Calu3 (cell line): Measurements from ENCODE around the gene LHFPL4. TPM values are rescaled to one million over a fixed set of nuclear protein-coding genes. Genes with fewer than 3 reads are reported as not detected.
"Not testable (repeated sequence)": the region's sequence is repeated elsewhere in the genome, so short reads cannot be mapped to it uniquely, and the experiment has no call there.

Source experiments
- Bru-seq: library from RNA; stranded (reverse); fragments of 400-500 nt; gene quantifications from one replicate; lab custom pipeline; 2021; lab: Mats Ljungman, UMichigan
- BruChase-seq, 2 experiments: library from RNA; stranded (reverse); fragments of 400-500 nt; gene quantifications; one replicate each; lab custom pipeline; 2021; lab: Mats Ljungman, UMichigan
- BruUV-seq: library from RNA; stranded (reverse); fragments of 400-500 nt; replicated peaks from 2 replicates; lab custom pipeline; 2021; lab: Mats Ljungman, UMichigan
- CTCF ChIA-PET: fragments of 300-600 bp; sonication (Branson Sonifier 250); formaldehyde crosslinking; loops from one replicate; lab custom pipeline; 2022; ENCODE audit warnings: antibody characterized with exemption; lab: Charles Lee
- DNase-seq: peaks from one replicate; pipeline ENCODE4 v3.0.0; 2022
- H3K27ac Mint-ChIP-seq: one replicate; pipeline ENCODE4 v1.8.0; 2022; ENCODE audit warnings: mixed read lengths; ENCODE audit not compliant: unreplicated experiment
- H3K27me3 Mint-ChIP-seq: one replicate; pipeline ENCODE4 v1.8.0; 2022; ENCODE audit warnings: mixed read lengths; ENCODE audit not compliant: unreplicated experiment
- H3K36me3 Mint-ChIP-seq: one replicate; pipeline ENCODE4 v1.8.0; 2022; ENCODE audit warnings: mild to moderate bottlenecking, moderate library complexity, mixed read lengths; ENCODE audit not compliant: insufficient read depth, unreplicated experiment
- H3K4me1 Mint-ChIP-seq: one replicate; pipeline ENCODE4 v1.8.0; 2022; ENCODE audit warnings: mild to moderate bottlenecking, low read depth, mixed read lengths; ENCODE audit not compliant: unreplicated experiment
- H3K4me3 Mint-ChIP-seq: one replicate; pipeline ENCODE4 v1.8.0; 2022; ENCODE audit warnings: mild to moderate bottlenecking, low read depth, moderate library complexity, mixed read lengths; ENCODE audit not compliant: unreplicated experiment
- H3K9me3 Mint-ChIP-seq: one replicate; pipeline ENCODE4 v1.8.0; 2022; ENCODE audit warnings: low read depth, mixed read lengths; ENCODE audit not compliant: unreplicated experiment
- intact Hi-C: fragments of 100-400 bp; cut with micrococcal nuclease; formaldehyde crosslinking; loops from one replicate; pipeline ENCODE4 v1.10.0; 2022; ENCODE audit not compliant: unreplicated experiment
- long read RNA-seq: library from polyadenylated mRNA; stranded (forward); transcript quantifications from one replicate; pipeline ENCODE4 v2.0.0, GENCODE V29; 2022
- total RNA-seq: library from RNA; stranded (reverse); gene quantifications from 2 replicates; pipeline ENCODE4 v1.2.3, GENCODE V29; 2022
- TF ChIP-seq, protein P1 (sequence below): fragments of 200-600 bp; IDR thresholded peaks from one replicate; pipeline ENCODE4 v1.8.0; 2022; ENCODE audit warnings: antibody characterized with exemption; ENCODE audit not compliant: unreplicated experiment

The LHFPL4 gene
- not detected in 2 replicates for total RNA-seq
- not detected for Bru-seq, nascent RNA
- BruChase-seq, experiment 1, labeled RNA remaining after a 6-hour chase: not detected
- not detected for BruChase-seq, experiment 2, labeled RNA remaining after a 2-hour chase
- long read RNA-seq: 0 reads

DNA sequence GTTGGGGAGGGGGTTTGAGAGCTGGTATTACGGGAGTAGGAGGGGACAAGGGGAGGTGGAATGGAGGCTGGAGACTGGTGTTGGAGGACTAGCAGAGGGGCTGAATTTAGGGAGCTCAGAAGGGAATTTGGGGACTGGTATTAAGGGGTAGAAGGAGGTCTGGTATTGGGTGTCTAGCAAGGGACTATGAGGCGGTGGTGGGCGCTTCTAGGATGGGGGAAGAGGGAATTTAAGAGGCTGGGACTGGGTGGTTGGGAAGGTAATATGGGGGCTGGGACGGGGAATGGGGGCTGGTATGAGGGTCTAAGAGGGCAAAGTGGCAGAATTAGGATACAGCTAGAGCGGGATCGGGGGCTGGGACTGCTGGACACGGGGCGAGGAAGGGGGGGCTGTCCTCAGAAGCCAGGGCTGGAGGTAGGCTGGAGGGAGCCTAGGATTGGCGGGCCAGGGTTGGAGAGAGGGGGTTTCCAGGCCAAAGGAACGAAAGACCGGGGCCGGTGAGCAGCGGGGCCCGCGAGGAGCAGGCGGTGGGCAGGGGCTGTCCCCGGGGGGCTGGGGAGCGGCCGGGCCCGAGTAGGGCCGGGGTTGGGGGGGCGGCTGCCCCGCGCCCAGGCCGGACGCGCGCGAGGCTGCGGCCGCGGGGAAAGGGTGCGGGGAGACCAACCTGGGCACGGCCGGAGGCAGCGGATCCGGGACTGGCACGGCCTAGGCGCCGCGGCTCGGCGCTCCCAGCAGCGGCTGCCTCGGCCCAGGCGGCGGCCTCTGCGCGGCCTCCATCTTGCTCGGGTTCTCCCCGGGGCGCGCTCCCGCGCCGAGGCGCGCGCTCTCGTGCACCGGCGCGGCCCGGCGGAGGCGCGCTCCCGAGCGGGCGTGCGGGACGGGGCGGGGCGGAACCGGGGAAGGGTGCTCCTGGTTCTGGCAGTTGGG lies at the start of gene LHFPL4:
LHFPL4 (minus strand) TSS at position 802 of the 927 bp plus-strand sequence. CDS start 1,143 bp downstream, outside the sequence.
- no TSS peak for BruUV-seq
- Mint-ChIP-seq H3K4me1 (no peaks in the 10 kb centered on the region), H3K9me3 (no peaks in the 10 kb centered on the region)

DNA sequence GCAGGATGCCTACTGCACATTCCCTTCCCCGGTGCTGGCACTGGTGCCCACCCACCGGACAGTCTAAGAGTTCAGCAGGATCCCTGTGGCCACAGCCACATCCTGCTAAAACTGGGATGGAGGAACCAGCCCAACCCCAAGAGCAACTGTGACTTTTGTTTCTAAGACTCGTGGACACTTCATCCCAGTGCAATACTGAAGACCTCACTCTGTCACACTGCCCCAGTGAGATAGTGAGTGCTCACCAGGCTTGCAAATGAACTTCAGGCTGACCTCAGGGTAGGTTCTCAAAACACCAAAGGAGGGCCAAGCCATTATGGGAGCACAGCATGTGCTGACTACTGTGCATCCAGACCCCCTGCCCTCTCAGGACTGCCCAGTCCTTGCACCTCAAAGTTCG lies 49.0 kb upstream of the LHFPL4 start:
- no peak for DNase-seq
- peaks cover 3% of the 10 kb centered on the region for H3K9me3 Mint-ChIP-seq
- no peaks in the 10 kb centered on the region for H3K27me3 Mint-ChIP-seq
- H3K27ac Mint-ChIP-seq: no peak overlapping the region
- no peak overlapping the region for H3K4me3 Mint-ChIP-seq
- H3K4me1 Mint-ChIP-seq: peaks cover 12% of the 10 kb centered on the region
- intact Hi-C loops: loop anchor here (10.0 kb wide), 1 partner anchor 68 kb away; no protein-coding TSS in a partner anchor
- H3K36me3 Mint-ChIP-seq: no peaks in the 10 kb centered on the region
- BruUV-seq: no TSS peak
- TF ChIP-seq, protein P1, sequence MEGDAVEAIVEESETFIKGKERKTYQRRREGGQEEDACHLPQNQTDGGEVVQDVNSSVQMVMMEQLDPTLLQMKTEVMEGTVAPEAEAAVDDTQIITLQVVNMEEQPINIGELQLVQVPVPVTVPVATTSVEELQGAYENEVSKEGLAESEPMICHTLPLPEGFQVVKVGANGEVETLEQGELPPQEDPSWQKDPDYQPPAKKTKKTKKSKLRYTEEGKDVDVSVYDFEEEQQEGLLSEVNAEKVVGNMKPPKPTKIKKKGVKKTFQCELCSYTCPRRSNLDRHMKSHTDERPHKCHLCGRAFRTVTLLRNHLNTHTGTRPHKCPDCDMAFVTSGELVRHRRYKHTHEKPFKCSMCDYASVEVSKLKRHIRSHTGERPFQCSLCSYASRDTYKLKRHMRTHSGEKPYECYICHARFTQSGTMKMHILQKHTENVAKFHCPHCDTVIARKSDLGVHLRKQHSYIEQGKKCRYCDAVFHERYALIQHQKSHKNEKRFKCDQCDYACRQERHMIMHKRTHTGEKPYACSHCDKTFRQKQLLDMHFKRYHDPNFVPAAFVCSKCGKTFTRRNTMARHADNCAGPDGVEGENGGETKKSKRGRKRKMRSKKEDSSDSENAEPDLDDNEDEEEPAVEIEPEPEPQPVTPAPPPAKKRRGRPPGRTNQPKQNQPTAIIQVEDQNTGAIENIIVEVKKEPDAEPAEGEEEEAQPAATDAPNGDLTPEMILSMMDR: no peak
- CTCF ChIA-PET: no interaction called here

More for the DNA sequence above, at the start of gene LHFPL4:
- TF ChIP-seq, protein P1: no peak
- Mint-ChIP-seq H3K36me3 (no peaks in the 10 kb centered on the region), H3K27me3 (peaks cover 63% of the 10 kb centered on the region), H3K27ac (no peak within 1 kb of the TSS), H3K4me3 (no peak within 1 kb of the TSS)
- intact Hi-C loops: no loop called here
- CTCF ChIA-PET: interaction anchor here (0.5 to 0.7 kb wide), 2 partner anchors 158 to 201 kb away, joined by 4 to 5 read pairs; no protein-coding TSS in a partner anchor
- DNase-seq: no peak

DNA sequence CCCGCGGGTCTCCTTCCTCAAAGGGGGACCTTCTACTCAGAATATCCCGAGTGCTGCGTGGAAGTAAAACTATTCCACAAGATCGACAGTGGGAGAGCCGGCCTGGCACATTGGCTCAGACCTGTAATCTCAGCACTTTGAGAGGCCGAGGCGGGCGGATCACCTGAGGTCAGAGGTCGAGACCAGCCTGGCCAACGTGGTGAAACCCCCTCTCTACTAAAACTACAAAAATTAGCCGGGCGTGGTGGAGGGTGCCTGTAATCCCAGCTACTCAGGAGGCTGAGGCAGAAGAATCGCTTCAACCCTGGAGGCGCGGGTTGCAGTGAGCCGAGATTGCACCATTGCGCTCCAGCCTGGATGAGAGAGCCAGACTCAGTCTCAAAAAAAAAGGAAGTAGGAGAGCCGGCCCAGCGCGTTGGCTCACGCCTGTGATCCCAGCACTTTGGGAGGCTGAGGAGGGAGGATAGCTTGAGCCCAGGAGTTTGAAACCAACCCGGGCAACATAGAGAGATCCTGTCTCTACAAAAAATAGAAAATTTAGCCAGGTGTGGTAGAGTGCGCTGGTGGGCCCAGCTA lies 47.5 kb upstream of the LHFPL4 start:
- H3K27ac Mint-ChIP-seq, BruUV-seq, CTCF ChIA-PET, H3K36me3 Mint-ChIP-seq, H3K27me3 Mint-ChIP-seq, DNase-seq, H3K9me3 Mint-ChIP-seq: not testable (repeated sequence)
- peaks cover 12% of the 10 kb centered on the region for H3K4me1 Mint-ChIP-seq
- intact Hi-C loops: loop anchor here (10.0 kb wide), 1 partner anchor 66 kb away; no protein-coding TSS in a partner anchor
- peak overlapping the region; percentile 52 for H3K4me3 Mint-ChIP-seq

DNA sequence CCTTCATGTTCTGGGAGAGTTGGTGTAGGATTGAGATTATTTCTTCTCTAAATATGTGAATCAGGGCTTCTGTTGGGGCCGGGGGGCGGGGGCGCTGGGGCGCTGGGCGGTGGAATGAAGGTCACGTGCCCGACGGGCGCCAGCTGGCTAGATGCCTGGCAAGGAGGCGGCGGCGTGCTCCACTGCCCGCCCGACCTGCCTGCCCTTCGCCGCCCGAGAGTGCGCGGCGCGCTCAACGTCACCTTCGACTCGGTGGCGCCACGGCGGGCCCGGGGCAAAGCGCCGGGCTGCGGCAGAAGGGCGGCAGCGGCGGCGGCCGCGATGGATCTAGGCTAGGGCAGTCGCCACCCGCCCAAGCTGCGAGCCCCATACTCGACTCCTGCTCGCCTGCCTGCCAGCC lies 47.0 kb upstream of the LHFPL4 start:
- peak; percentile 62 for DNase-seq
- intact Hi-C loops: loop anchor here (10.0 kb wide), 1 partner anchor 66 kb away; no protein-coding TSS in a partner anchor
- peak overlapping the region; percentile 52 for H3K4me3 Mint-ChIP-seq

More for the DNA sequence above, 47.0 kb upstream of the LHFPL4 start:
- Mint-ChIP-seq H3K9me3 (no peaks in the 10 kb centered on the region), H3K4me1 (peaks cover 12% of the 10 kb centered on the region), H3K36me3 (no peaks in the 10 kb centered on the region), H3K27ac (no peak overlapping the region), H3K27me3 (no peaks in the 10 kb centered on the region)
- BruUV-seq: no TSS peak
- CTCF ChIA-PET: no interaction called here
- TF ChIP-seq, protein P1: no peak
